Measurements from ENCODE around the gene KIF16B. TPM values are rescaled to one million over a fixed set of nuclear protein-coding genes. Genes with fewer than 3 reads are reported as not detected.
A peak's percentile ranks its signal among the peaks of the same experiment; 100 is the strongest.

The KIF16B gene
- total RNA-seq, 1 experiment from 2014 or later = 12.7 TPM

GRCh38 chr20:16438100-16438499 is 135.1 kb downstream of the KIF16B start:
- Histone ChIP-seq H3K36me3 (ENCODE audit: low read depth, low read length) (0 out of 2 replicates have a peak, but pooled peaks cover 3% of the 10 kb centered on the region), H3K79me2 (ENCODE audit: low read length) (no peaks in the 10 kb centered on the region), H3K4me1 (ENCODE audit: insufficient read depth, low read length) (peaks cover 16% of the 10 kb centered on the region), H3K4me2 (ENCODE audit: low read length) (no peak overlapping the region), H3K9me3 (ENCODE audit: low read length) (no peaks in the 10 kb centered on the region), H3K27ac (ENCODE audit: low read length) (peak overlapping the region; percentile 52), H2AFZ (ENCODE audit: low read length) (no peak overlapping the region), H3K9me2 (replicated peaks; ENCODE audit: low read length) (no peaks in the 10 kb centered on the region), H3F3A (ENCODE audit: low read length, unreplicated experiment) (no peaks in the 10 kb centered on the region), H3K4me3 (ENCODE audit: low read length) (no peak overlapping the region), H3K9ac (ENCODE audit: low read length) (no peak overlapping the region), H4K20me1 (ENCODE audit: low read length) (no peaks in the 10 kb centered on the region), H3K27me3 (ENCODE audit: low read length) (no peaks in the 10 kb centered on the region)
- DNase-seq (no peak), ATAC-seq (no peak)
- BruUV-seq (replicated peaks) = no TSS peak
- intact Hi-C loops (cut with micrococcal nuclease) = no loop called here
- POLR2A ChIA-PET (ENCODE audit: unreplicated experiment) = no interaction called here
- TF ChIP-seq, protein P1, sequence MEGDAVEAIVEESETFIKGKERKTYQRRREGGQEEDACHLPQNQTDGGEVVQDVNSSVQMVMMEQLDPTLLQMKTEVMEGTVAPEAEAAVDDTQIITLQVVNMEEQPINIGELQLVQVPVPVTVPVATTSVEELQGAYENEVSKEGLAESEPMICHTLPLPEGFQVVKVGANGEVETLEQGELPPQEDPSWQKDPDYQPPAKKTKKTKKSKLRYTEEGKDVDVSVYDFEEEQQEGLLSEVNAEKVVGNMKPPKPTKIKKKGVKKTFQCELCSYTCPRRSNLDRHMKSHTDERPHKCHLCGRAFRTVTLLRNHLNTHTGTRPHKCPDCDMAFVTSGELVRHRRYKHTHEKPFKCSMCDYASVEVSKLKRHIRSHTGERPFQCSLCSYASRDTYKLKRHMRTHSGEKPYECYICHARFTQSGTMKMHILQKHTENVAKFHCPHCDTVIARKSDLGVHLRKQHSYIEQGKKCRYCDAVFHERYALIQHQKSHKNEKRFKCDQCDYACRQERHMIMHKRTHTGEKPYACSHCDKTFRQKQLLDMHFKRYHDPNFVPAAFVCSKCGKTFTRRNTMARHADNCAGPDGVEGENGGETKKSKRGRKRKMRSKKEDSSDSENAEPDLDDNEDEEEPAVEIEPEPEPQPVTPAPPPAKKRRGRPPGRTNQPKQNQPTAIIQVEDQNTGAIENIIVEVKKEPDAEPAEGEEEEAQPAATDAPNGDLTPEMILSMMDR (conservative IDR thresholded peaks at IDR 0.05; ENCODE audit: low read depth, low read length) = no peak
- TF ChIP-seq EZH2phosphoT487 (IDR thresholded peaks at IDR 0.05; ENCODE audit: borderline replicate concordance, low read length) = no peak
- no peak for TF ChIP-seq EZH2 (IDR thresholded peaks at IDR 0.05; ENCODE audit: low read length, unreplicated experiment)
- CTCF ChIA-PET = no interaction called here

GRCh38 chr20:16437387-16437996 is 135.8 kb downstream of the KIF16B start:
- Histone ChIP-seq H3K9me2 (replicated peaks; ENCODE audit: low read length) (no peaks in the 10 kb centered on the region), H4K20me1 (ENCODE audit: low read length) (no peaks in the 10 kb centered on the region), H2AFZ (ENCODE audit: low read length) (no peak overlapping the region), H3K4me3 (ENCODE audit: low read length) (no peak overlapping the region), H3F3A (ENCODE audit: low read length, unreplicated experiment) (no peaks in the 10 kb centered on the region), H3K4me1 (ENCODE audit: insufficient read depth, low read length) (peaks cover 16% of the 10 kb centered on the region), H3K27me3 (ENCODE audit: low read length) (no peaks in the 10 kb centered on the region), H3K36me3 (ENCODE audit: low read depth, low read length) (0 out of 2 replicates have a peak, but pooled peaks cover 3% of the 10 kb centered on the region), H3K27ac (ENCODE audit: low read length) (peak overlapping the region; percentile 52), H3K79me2 (ENCODE audit: low read length) (no peaks in the 10 kb centered on the region), H3K4me2 (ENCODE audit: low read length) (peak overlapping the region; percentile 30), H3K9ac (ENCODE audit: low read length) (no peak overlapping the region), H3K9me3 (ENCODE audit: low read length) (no peaks in the 10 kb centered on the region)
- DNase-seq (peak; percentile 82), ATAC-seq (peak; percentile 87)
- ChIA-PET POLR2A (ENCODE audit: unreplicated experiment) (no interaction called here), CTCF (no interaction called here)
- TF ChIP-seq, protein P1 (conservative IDR thresholded peaks at IDR 0.05; ENCODE audit: low read depth, low read length) = no peak
- no peak for TF ChIP-seq EZH2phosphoT487 (IDR thresholded peaks at IDR 0.05; ENCODE audit: borderline replicate concordance, low read length)
- TF ChIP-seq EZH2 (IDR thresholded peaks at IDR 0.05; ENCODE audit: low read length, unreplicated experiment) = no peak
- intact Hi-C loops (cut with micrococcal nuclease) = no loop called here
- BruUV-seq (replicated peaks) = no TSS peak

- ChIA-PET CTCF (no interaction called here), POLR2A (ENCODE audit: unreplicated experiment) (no interaction called here)
- H3K36me3 ChIP-seq (ENCODE audit: low read depth, low read length) = 0 out of 2 replicates have a peak, but pooled peaks cover under 1% of the 10 kb centered on the region
Measured at GRCh38 chr20:16434062-16434664, 139.1 kb downstream of the KIF16B start.

More at GRCh38 chr20:16434062-16434664, 139.1 kb downstream of the KIF16B start:
- Histone ChIP-seq H3K9ac (ENCODE audit: low read length) (no peak overlapping the region), H4K20me1 (ENCODE audit: low read length) (no peaks in the 10 kb centered on the region), H3K27me3 (ENCODE audit: low read length) (no peaks in the 10 kb centered on the region), H3K27ac (ENCODE audit: low read length) (no peak overlapping the region), H3K79me2 (ENCODE audit: low read length) (no peaks in the 10 kb centered on the region), H3K4me2 (ENCODE audit: low read length) (no peak overlapping the region), H3F3A (ENCODE audit: low read length, unreplicated experiment) (no peaks in the 10 kb centered on the region), H3K9me2 (replicated peaks; ENCODE audit: low read length) (no peaks in the 10 kb centered on the region), H3K9me3 (ENCODE audit: low read length) (no peaks in the 10 kb centered on the region), H2AFZ (ENCODE audit: low read length) (no peak overlapping the region), H3K4me3 (ENCODE audit: low read length) (no peak overlapping the region), H3K4me1 (ENCODE audit: insufficient read depth, low read length) (peaks cover 16% of the 10 kb centered on the region)
- DNase-seq (peak; percentile 82), ATAC-seq (peak; percentile 45; the same call in 1 of the 2 replicates)
- TF ChIP-seq EZH2 (IDR thresholded peaks at IDR 0.05; ENCODE audit: low read length, unreplicated experiment) = no peak
- no peak for TF ChIP-seq EZH2phosphoT487 (IDR thresholded peaks at IDR 0.05; ENCODE audit: borderline replicate concordance, low read length)
- TF ChIP-seq, protein P1 (conservative IDR thresholded peaks at IDR 0.05; ENCODE audit: low read depth, low read length) = peak; percentile 86
- BruUV-seq (replicated peaks) = no TSS peak
- intact Hi-C loops (cut with micrococcal nuclease) = no loop called here

Data from PC-3 (cell line).